ENCODE measurements around the gene SMG5.

DNA sequence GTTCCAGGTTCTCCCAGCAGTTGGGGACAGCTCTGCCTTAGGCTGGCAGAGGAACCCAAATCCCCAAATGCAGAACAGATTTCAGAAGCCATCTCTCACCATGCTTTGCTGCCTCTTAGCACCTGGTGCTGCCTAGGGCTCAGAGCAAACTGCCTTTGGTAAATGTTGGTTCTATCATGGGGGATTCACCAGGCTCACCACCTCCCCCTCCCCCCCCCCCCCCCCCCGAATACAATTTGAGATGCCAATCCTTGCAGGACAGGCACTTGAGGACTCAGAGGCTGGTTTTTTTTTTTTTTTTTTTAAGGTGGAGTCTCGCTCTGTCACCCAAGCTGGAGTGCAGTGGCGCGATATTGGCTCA is 34.3 kb downstream of the SMG5 start:
- TF ChIP-seq, protein P1, sequence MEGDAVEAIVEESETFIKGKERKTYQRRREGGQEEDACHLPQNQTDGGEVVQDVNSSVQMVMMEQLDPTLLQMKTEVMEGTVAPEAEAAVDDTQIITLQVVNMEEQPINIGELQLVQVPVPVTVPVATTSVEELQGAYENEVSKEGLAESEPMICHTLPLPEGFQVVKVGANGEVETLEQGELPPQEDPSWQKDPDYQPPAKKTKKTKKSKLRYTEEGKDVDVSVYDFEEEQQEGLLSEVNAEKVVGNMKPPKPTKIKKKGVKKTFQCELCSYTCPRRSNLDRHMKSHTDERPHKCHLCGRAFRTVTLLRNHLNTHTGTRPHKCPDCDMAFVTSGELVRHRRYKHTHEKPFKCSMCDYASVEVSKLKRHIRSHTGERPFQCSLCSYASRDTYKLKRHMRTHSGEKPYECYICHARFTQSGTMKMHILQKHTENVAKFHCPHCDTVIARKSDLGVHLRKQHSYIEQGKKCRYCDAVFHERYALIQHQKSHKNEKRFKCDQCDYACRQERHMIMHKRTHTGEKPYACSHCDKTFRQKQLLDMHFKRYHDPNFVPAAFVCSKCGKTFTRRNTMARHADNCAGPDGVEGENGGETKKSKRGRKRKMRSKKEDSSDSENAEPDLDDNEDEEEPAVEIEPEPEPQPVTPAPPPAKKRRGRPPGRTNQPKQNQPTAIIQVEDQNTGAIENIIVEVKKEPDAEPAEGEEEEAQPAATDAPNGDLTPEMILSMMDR (IDR thresholded peaks at IDR 0.05): no peak
- no peak for TF ChIP-seq ZFX (IDR thresholded peaks at IDR 0.05; ENCODE audit: borderline replicate concordance)
